Nephron (organoid): ENCODE results near the gene FHAD1.

Source experiments
- H3K27ac Mint-ChIP-seq, 3 experiments: 2 replicates each; pipeline ENCODE4 v1.8.0; 2020; ENCODE audit warnings: mixed read lengths in 3 of 3, mild to moderate bottlenecking in 2 of 3, moderate library complexity in 1 of 3
- H3K27me3 Mint-ChIP-seq: 2 replicates; pipeline ENCODE4 v1.8.0; 2021; ENCODE audit warnings: low read depth, mild to moderate bottlenecking, moderate library complexity, mixed read lengths
- H3K36me3 Mint-ChIP-seq: 2 replicates; pipeline ENCODE4 v1.8.0; 2020; ENCODE audit warnings: low read depth, mixed read lengths
- H3K4me1 Mint-ChIP-seq: 2 replicates; pipeline ENCODE4 v1.8.0; 2020; ENCODE audit warnings: mixed read lengths
- H3K4me3 Mint-ChIP-seq, 3 experiments: 2 replicates each; pipeline ENCODE4 v1.8.0; 2020; ENCODE audit warnings: mild to moderate bottlenecking in 3 of 3, mixed read lengths in 3 of 3, moderate library complexity in 2 of 3
- H3K9me3 Mint-ChIP-seq: 2 replicates; pipeline ENCODE4 v1.8.0; 2020; ENCODE audit warnings: mixed read lengths
- CTCF ChIP-seq, 3 experiments: fragments of 200-600 bp; sonication (generic); IDR thresholded peaks; one replicate each; pipeline ENCODE4 v1.5.0; 2021; ENCODE audit warnings: antibody characterized with exemption in 3 of 3; ENCODE audit not compliant: unreplicated experiment in 3 of 3

The FHAD1 gene

DNA sequence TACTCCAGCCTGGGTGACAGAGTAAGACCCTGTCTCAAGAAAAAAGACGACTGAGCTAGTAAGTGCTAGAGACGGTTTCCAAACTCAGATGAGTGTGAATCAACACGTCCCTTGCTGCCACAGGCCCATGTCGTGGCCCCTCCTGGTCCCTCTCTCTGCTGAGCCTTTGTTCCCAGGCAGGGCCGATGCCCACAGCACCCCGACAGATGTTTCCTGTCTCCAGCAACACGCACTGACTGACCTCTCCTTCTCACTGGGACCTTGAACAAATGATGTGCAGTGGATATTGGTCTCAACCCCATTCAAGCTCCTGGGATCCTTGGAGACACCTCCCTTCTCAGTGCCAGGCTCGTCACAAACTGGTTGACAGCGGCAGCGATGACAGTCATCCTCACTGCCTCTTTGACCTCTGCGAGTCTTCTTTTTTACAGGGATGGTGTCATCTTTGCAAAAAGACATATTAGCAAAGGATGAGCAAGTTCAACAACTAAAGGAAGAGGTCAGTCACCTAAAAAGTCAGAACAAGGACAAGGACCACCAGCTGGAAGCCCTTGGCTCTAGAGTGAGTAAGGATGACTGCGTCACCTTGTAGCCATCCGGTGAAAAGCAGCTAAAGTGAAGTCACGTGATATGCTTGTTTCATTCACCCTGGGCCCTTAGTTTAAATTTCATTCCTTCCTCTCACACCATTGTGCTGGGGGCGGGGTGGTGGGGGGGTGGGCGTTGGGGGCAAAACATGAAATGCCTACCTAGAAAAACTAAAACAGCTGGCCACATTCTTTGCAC is 65.8 kb downstream of the FHAD1 start:
- TF ChIP-seq CTCF (IDR thresholded peaks at IDR 0.05; ENCODE audit: unreplicated experiment in 3 of 3), result no peak
- Mint-ChIP-seq H3K27ac (no peak overlapping the region), H3K36me3 (no peaks in the 10 kb centered on the region), H3K9me3 (no peaks in the 10 kb centered on the region), H3K4me1 (no peaks in the 10 kb centered on the region), H3K27me3 (peaks cover 7% of the 10 kb centered on the region), H3K4me3 (no peak overlapping the region)

- no peaks in the 10 kb centered on the region for H3K9me3 Mint-ChIP-seq
- no peak for TF ChIP-seq CTCF (IDR thresholded peaks at IDR 0.05; ENCODE audit: unreplicated experiment in 3 of 3)
- no peaks in the 10 kb centered on the region for H3K4me1 Mint-ChIP-seq
- H3K4me3 Mint-ChIP-seq, result no peak overlapping the region
- peaks cover 7% of the 10 kb centered on the region for H3K27me3 Mint-ChIP-seq
- no peak overlapping the region for H3K27ac Mint-ChIP-seq
- no peaks in the 10 kb centered on the region for H3K36me3 Mint-ChIP-seq
Measured at GRCh38 chr1:15314328-15315281, 67.6 kb downstream of the FHAD1 start.

DNA sequence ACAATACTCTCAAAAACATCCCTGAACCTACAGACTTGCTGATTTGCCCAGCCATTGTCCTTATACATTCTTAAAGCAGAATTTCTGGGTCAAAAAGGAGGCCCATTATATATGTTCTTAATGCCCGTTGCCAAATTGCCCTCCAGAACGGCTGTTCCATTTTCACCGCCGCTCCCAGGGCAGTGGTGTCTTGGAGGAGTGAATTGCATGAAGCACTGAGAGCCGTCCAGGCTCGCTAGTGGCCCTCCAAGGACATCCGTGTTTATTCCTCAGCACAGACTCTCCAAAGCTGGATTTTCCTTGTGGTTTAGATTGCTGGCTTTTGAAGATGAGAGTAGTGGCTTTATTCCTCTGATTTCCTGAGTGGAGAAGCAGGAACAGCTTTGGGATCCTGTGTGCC is 68.8 kb downstream of the FHAD1 start:
- H3K4me1 Mint-ChIP-seq, result no peaks in the 10 kb centered on the region
- TF ChIP-seq CTCF (IDR thresholded peaks at IDR 0.05; ENCODE audit: unreplicated experiment in 3 of 3), result no peak
- H3K27me3 Mint-ChIP-seq, result no peaks in the 10 kb centered on the region
- no peak overlapping the region for H3K4me3 Mint-ChIP-seq
- no peak overlapping the region for H3K27ac Mint-ChIP-seq
- no peaks in the 10 kb centered on the region for H3K36me3 Mint-ChIP-seq
- peaks cover 9% of the 10 kb centered on the region for H3K9me3 Mint-ChIP-seq

DNA sequence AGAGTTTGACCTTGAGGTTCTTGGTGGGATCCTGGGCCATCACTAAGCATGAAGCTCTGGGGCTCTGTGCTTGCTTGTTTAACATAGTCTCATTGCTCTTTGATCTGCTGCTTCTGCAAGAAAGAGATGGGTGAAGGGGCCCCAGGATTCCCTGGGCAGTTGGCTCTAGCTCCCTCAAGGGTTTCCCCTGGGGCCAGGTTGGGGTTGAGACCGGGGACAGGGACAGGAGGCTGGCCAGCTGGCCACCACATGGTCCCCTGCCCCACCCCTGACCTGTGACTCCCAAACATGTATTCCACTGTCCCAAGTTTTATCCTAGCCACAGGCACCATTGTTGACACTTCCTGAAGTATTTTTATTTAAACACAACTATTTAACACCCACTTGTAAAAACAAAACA is 69.5 kb downstream of the FHAD1 start:
- no peak overlapping the region for H3K27ac Mint-ChIP-seq
- H3K36me3 Mint-ChIP-seq, result no peaks in the 10 kb centered on the region
- peaks cover 16% of the 10 kb centered on the region for H3K9me3 Mint-ChIP-seq
- no peaks in the 10 kb centered on the region for H3K4me1 Mint-ChIP-seq
- no peaks in the 10 kb centered on the region for H3K27me3 Mint-ChIP-seq
- no peak for TF ChIP-seq CTCF (IDR thresholded peaks at IDR 0.05; ENCODE audit: unreplicated experiment in 3 of 3)
- no peak overlapping the region for H3K4me3 Mint-ChIP-seq

DNA sequence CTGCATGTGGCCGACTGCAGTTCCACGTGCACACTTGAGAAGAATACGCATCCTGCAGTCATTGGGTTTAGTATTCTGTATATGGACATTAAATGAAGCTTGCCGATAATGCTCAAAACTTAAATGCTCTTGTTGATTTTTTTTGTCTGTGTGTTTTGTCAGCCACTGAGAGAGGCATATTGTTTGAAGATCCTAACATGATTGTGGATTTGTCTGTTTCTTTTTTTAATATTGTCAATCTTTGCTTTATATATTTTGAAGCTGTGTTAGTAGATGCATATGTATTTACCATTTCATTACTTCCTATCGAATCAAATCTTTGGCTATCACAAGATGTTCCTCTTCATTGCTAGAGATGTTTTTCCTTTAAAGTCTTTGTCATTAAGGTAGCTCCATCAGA is 73.2 kb downstream of the FHAD1 start:
- H3K27me3 Mint-ChIP-seq, result peaks cover 5% of the 10 kb centered on the region
- no peaks in the 10 kb centered on the region for H3K36me3 Mint-ChIP-seq
- TF ChIP-seq CTCF (IDR thresholded peaks at IDR 0.05; ENCODE audit: unreplicated experiment in 3 of 3), result no peak
- H3K4me1 Mint-ChIP-seq, result peaks cover 24% of the 10 kb centered on the region
- H3K27ac Mint-ChIP-seq, result no peak overlapping the region
- no peak overlapping the region for H3K4me3 Mint-ChIP-seq
- H3K9me3 Mint-ChIP-seq, result peaks cover 18% of the 10 kb centered on the region
